NT2/D1 (cell line): ENCODE results near the gene CAAP1.

Experiments used
- YY1 ChIP-seq: IDR thresholded peaks from 2 replicates; pipeline ENCODE4 v1.6.1; 2011; ENCODE audit not compliant: insufficient read length, insufficient read depth
- ZNF274 ChIP-seq: IDR thresholded peaks from 2 replicates; pipeline ENCODE4 v1.6.1; 2011; ENCODE audit warnings: mild to moderate bottlenecking, low read depth, low read length

DNA sequence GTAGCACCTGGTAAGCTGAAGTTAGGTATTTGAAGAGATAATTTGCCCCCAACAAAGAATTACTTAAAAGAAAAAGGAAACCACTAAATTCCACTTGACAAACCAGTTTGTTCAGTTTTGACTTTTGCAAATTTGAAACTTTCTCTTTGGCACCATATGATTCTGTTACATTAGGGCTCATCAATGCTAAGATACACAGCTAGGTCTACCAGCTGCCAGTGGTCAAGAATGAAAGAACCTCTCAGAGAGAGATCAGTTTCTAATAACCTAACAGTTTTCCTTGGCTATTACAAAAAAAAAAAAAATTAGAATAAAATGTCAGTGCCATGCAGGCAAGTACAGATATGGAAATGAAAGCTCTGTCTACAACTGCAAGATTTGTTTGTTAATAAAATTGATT is 92.3 kb downstream of the CAAP1 start:
- TF ChIP-seq YY1: no peak
- TF ChIP-seq ZNF274: no peak
